ENCODE data around the gene ANG. TPM values are rescaled to one million over a fixed set of nuclear protein-coding genes. Genes with fewer than 3 reads are reported as not detected.
A peak's percentile ranks its signal among the peaks of the same experiment; 100 is the strongest.
"Not testable (repeated sequence)": the region's sequence is repeated elsewhere in the genome, so short reads cannot be mapped to it uniquely, and the experiment has no call there.

The ANG gene
- total RNA-seq (2014; rRNA removed; shearing (Covaris generic)): 6.3 and 7.4 TPM in 2 replicates

DNA sequence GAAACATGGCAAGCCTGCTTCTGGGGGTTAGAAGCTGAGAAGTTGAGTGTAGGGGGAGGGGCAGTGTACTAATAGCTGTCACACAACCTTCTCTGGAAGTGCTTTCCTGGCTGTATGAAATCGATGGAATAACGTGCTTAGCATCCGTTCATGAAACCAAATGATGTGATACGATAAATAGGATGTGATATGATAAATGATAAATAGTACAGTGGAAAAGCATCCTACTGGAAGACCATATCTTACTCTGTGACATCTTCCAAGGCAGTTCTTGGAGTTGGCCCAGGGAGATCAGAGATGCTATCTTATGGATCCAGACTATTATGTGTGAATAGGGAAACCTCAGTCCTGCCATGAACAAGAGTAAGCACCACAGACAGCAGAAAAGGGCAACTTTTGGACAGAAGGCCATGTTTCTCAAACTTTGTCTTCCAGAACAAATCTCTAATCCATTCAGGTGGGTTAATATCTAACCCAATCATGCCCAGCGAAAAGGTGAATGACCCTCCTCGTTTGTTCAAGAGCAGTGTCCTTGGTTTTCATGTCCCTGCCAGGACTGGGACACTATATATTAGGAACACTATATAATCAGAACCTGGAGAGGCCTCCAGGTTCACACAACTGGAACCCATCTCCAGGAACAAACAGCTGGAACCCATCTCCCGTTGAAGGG, at the start of gene ANG:
TSS of gene ANG (plus strand) at position 598 of the 673 bp plus-strand sequence. CDS start 4,801 bp downstream, outside the sequence.
- no peak for DNase-seq (ENCODE audit: low read depth)

DNA sequence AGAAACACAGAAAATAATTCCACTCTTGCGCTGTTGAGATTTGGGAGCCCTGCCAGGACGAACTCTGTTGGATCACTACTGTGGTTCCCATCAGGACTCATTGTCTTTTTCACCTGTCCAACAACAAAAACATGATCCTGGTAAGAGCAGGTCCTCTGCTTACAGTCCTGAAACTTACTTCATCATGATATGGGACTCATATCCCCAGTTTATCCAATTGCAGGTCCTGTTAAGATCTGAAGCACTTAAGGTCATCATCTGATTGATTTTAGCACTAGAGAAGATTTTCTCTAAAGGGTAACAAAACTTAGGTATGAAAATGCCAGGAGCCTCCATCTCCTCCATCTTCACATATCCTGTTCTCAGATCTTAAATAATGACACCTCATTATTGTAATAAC, 47.0 kb upstream of the ANG start, which contains the start of gene OR6S1:
TSS of gene OR6S1 (minus strand) at position 101 of the 400 bp plus-strand sequence. CDS start at position 101, 0 bp downstream.
- DNase-seq (ENCODE audit: low read depth): no peak

- no peak for DNase-seq (ENCODE audit: low read depth)
Observed at GRCh38 chr14:20642182-20642581, 46.4 kb upstream of the ANG start.

DNA sequence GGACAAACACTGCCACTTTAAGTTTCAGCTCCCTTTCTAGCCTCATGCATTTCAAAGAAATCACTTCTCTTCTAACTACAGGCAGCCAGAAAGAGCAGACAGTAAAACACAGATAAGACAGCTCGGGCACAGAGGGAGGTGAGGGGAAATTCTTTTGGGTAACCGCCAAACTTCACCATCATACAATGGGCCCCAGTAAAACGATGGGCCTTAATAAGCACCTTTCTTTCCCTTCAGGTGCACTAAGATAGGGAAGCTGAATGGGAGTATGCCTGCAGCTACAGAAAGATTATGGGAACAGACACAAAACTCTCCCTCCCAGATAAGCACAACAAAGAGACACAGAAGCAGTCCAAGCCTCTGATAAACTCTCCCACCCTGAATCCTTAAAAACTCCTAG, 45.8 kb upstream of the ANG start:
- not testable (repeated sequence) for DNase-seq (ENCODE audit: low read depth)

- no peak for DNase-seq (ENCODE audit: low read depth)
Observed at GRCh38 chr14:20644520-20644919, 44.0 kb upstream of the ANG start.

- no peak for DNase-seq (ENCODE audit: low read depth)
Observed at GRCh38 chr14:20645481-20645880, 43.1 kb upstream of the ANG start.

GRCh38 chr14:20652996-20653975, 35.3 kb upstream of the ANG start:
- DNase-seq (ENCODE audit: low read depth): peak; percentile 52

- no peak for DNase-seq (ENCODE audit: low read depth)
Observed at GRCh38 chr14:20655851-20656250, 32.7 kb upstream of the ANG start.

DNA sequence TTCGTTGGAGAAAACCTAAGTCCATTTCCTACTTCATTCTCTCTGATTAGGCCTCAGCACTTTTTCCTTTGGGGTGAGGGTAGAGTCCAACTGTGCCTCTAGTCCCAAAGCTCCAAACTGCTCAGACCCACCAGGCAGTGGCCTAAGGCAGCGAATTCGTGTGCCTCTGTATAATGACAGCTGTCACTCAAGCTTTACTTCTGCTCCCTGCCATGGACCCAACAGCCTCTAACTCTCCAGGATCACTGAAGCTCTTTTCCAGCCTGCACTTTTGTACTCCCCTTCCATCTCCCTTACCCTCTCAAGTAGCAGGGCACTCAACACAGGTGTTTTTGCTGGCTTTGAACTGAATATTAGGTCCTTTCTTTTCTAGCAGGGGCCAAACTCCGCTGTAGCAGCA, 32.3 kb upstream of the ANG start:
- DNase-seq (ENCODE audit: low read depth): no peak

- DNase-seq (ENCODE audit: low read depth): no peak
Observed at GRCh38 chr14:20657216-20658211, 31.1 kb upstream of the ANG start.

GRCh38 chr14:20658246-20658645, 30.3 kb upstream of the ANG start:
- DNase-seq (ENCODE audit: low read depth): no peak

- no peak for DNase-seq (ENCODE audit: low read depth)
Observed at GRCh38 chr14:20659336-20659735, 29.2 kb upstream of the ANG start.

DNA sequence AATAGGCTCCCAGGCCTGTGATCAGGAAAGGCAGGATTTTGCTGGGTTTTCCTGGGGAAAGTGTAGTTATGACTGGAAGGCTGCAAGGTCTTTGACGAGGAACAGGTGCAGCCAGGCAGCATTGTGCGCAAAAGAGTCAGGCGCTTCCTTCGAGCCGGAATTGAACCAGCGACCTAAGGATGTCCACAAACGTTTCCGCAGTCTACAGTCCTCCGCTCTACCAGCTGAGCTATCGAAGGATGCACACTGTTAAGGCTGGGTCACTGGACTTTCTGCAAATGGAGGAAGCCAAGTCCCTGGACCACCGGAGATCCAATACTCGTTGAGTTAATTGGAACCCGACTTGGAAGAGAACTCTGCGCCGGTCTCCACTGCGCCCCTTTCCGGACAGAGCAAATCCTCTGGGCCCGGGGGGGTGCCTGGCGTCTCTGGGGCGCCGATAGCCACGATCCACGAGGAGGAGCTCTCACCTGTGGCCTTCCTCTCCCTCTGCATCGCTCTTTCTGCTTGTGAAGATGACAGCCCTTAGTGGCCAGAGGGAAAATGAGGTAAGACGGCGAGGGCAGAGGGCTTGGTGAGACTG, 28.7 kb upstream of the ANG start:
- DNase-seq (ENCODE audit: low read depth): no peak

GRCh38 chr14:20661197-20661596, 27.4 kb upstream of the ANG start:
- DNase-seq (ENCODE audit: low read depth): no peak

DNA sequence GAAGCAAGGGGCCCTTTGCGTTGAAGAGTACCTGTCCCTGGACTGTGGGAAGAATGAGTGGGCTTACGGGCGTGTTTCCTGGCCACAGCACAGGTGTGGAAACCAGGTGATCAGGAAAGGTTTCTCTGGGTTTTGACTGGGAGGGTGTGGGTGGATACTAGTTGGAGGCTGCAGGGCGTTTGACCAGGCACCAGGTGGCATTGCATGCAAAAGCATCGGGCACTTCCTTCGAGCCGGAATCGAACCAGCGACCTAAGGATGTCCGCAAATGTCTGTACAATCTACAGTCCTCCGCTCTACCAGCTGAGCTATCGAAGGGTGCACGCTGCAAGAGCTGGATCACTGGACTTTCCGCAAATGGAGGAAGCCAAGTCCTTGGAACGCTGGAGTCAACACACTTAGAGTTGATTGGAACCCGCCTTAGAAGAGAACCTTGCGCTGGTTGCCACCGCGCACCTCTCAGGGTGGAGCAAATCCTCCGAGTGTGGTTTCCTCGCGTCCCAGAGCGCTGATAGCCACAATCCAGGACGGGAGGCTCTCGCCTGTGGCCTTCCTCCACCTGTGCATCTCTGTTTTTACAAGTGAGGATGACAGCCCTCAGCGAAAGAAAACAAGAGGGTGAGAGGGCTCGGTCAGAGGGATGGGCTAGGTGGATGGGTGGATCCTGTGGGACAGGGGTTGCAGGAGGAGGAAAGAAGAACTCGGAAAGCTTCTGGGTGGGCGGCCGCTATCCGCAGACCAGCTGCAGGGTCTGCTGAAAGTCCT, 25.4 kb upstream of the ANG start:
- peak; percentile 54 for DNase-seq (ENCODE audit: low read depth)

DNA sequence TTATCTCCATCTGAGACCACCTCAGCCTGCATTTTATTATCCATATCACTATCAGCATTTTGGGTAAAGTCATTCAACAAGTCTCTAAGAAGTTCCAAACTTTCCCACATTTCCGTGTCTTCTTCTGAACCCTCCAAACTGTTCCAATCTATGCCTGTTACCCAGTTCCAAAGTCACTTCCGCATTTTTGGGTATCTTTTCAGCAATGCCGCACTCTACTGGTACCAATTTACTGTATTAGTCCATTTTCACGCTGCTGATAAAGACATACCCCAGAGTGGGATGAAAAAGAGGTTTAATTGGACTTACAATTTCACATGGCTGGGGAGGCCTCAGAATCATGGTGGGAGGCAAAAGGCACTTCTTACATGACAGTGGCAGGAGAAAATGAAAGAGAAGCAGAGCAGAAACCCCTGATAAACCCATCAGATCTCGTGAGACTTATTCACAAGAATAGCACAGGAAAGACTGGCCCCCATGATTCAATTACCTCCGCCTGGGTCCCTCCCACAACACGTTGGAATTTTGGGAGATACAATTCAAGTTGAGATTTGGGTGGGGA, 22.1 kb upstream of the ANG start:
- not testable (repeated sequence) for DNase-seq (ENCODE audit: low read depth)

- DNase-seq (ENCODE audit: low read depth): no peak
Observed at GRCh38 chr14:20667957-20668356, 20.6 kb upstream of the ANG start.

DNA sequence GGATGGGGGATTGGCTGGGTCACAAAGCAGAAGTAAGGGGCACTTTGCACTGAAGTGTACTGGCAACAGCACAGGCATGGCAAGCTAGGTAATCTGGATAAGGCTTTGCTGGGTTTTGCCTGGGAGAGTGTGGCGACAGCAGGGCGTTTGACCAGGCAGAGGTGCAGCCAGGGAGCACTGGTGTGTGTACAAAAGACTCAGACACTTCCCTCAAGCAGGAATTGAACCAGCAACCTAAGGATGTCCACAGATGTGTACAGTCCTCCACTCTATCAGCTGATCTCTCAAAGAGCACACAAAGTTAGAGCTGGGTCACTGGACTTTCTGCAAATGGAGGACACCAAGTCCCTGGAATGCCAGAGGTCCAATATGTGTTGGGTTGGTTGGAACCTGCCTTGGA, 19.6 kb upstream of the ANG start:
- no peak for DNase-seq (ENCODE audit: low read depth)

GRCh38 chr14:20671597-20672283, 16.8 kb upstream of the ANG start:
- no peak for DNase-seq (ENCODE audit: low read depth)

Data from RPMI7951 (cell line).